Measurements from ENCODE around the gene FGF7.

- TF ChIP-seq CTCF (IDR thresholded peaks at IDR 0.05) (no peak), EP300 (IDR thresholded peaks at IDR 0.05) (no peak)
Observed at GRCh38 chr15:49506341-49506740, 83.3 kb downstream of the FGF7 start.
